Fibroblast of the aortic adventitia (primary cell): ENCODE measurements around the gene LBX2. TPM values are rescaled to one million over a fixed set of nuclear protein-coding genes. Genes with fewer than 3 reads are reported as not detected.

Experiments used
- DNase-seq: peaks from one replicate; pipeline ENCODE4 v3.0.0-alpha.2; 2010; ENCODE audit warnings: low read depth
- H3K4me3 ChIP-seq: 2 replicates; pipeline ENCODE4 v1.5.1; 2011; ENCODE audit warnings: low read depth, mild to moderate bottlenecking, control low read depth, low read length, moderate library complexity
- total RNA-seq: library from RNA; depleted of rRNA; stranded (reverse); fragments of >200 nt; gene quantifications from 2 replicates; pipeline ENCODE4 v1.2.3, GENCODE V29; 2012; ENCODE audit warnings: low replicate concordance
- TF ChIP-seq, protein P1 (sequence below): IDR thresholded peaks from 2 replicates; pipeline ENCODE4 v1.5.1; 2011; ENCODE audit warnings: mild to moderate bottlenecking, low read length, control low read depth, inconsistent platforms; ENCODE audit not compliant: insufficient read depth

Gene LBX2
- total RNA-seq, 1 donor = 2.0 TPM

DNA sequence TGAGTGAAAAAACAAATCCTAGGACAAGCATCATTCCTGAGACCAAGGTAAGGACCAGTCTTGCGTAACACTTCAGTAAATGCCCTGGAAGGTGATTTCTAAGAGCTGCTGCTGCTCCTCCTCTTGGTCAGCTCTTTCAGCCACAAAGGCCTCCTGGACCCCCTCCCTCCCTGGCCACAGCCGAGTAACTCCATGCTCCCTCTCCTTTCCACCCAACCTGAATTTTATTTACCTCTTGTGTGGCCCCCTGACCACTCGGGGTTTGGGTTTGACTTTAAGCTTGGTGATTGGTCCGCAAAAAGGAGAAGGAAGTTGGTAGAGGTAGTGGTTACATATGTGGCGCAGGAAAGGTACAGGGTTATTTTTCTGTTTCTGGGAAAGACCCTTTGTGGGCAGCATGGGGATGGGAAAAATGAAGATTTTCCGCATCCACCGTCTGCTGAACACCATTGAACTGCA, 39.5 kb upstream of the LBX2 start:
- DNase-seq = no peak
- H3K4me3 ChIP-seq = no peak overlapping the region
- TF ChIP-seq, protein P1, sequence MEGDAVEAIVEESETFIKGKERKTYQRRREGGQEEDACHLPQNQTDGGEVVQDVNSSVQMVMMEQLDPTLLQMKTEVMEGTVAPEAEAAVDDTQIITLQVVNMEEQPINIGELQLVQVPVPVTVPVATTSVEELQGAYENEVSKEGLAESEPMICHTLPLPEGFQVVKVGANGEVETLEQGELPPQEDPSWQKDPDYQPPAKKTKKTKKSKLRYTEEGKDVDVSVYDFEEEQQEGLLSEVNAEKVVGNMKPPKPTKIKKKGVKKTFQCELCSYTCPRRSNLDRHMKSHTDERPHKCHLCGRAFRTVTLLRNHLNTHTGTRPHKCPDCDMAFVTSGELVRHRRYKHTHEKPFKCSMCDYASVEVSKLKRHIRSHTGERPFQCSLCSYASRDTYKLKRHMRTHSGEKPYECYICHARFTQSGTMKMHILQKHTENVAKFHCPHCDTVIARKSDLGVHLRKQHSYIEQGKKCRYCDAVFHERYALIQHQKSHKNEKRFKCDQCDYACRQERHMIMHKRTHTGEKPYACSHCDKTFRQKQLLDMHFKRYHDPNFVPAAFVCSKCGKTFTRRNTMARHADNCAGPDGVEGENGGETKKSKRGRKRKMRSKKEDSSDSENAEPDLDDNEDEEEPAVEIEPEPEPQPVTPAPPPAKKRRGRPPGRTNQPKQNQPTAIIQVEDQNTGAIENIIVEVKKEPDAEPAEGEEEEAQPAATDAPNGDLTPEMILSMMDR = no peak

GRCh38 chr2:74537140-74537539, 37.7 kb upstream of the LBX2 start:
- DNase-seq = peak; percentile 65
- no peak overlapping the region for H3K4me3 ChIP-seq
- TF ChIP-seq, protein P1 = no peak

DNA sequence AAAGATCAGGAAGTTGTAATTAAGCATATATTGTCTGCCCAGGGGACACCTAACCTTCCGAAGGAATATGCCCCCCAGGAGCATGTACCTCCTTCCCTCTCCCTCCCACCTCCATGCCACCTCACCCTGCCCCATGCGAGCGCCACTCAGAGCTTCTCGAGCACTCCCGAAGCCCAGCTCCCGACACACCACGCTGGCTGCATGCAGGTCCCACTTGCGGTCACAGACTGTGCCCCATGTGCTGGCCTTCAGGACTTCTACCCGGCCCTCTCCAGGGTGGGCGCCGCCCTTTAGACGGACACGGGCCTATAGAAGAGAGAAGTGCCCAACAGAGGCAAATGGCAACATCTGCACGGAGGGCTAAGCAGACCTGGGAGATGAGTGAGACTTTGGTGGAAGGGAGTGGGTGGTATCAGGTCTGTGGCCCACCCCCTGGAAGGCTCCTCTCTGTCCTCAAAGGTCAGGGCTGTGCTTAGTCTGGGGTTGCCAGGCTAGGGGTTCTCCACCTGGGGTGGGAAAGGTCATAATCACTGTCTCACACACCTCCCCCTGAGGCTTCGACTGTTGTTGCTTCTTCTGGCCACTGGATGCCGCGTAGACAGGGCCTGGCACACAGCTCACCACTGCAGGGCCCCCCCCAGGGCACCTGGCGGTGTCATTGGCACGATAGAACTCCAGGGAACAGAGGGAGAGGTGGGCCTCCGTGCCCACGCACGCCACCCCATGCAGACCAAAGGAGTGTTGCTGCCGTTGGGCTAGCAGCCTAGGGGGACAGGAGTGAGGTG, 37.0 kb upstream of the LBX2 start:
- no peak overlapping the region for H3K4me3 ChIP-seq
- DNase-seq = no peak
- TF ChIP-seq, protein P1 = no peak

GRCh38 chr2:74535440-74535965, 36.1 kb upstream of the LBX2 start:
- no peak for DNase-seq
- H3K4me3 ChIP-seq = no peak overlapping the region
- TF ChIP-seq, protein P1 = no peak

- no peak for DNase-seq
- no peak overlapping the region for H3K4me3 ChIP-seq
- TF ChIP-seq, protein P1 = no peak
Observed at GRCh38 chr2:74534411-74534810, 35.0 kb upstream of the LBX2 start.

GRCh38 chr2:74533464-74533863, 34.1 kb upstream of the LBX2 start:
- TF ChIP-seq, protein P1 = no peak
- H3K4me3 ChIP-seq = no peak overlapping the region
- no peak for DNase-seq
